Hematopoietic multipotent progenitor cell treated with erythropoietin and hydrocortisone succinate and interleukin-3 and kit ligand, for 15 days (in vitro differentiated cells): ENCODE data around the gene UXS1.
"Not testable (repeated sequence)": the region's sequence is repeated elsewhere in the genome, so short reads cannot be mapped to it uniquely, and the experiment has no call there.

Experiments used
- DNase-seq: peaks from one replicate; pipeline ENCODE4 v3.0.0-alpha.2; 2015; ENCODE audit warnings: low spot score

The UXS1 gene

GRCh38 chr2:106160786-106161261 lies 33.3 kb downstream of the UXS1 start:
- DNase-seq: no peak

GRCh38 chr2:106159866-106160785 lies 34.0 kb downstream of the UXS1 start:
- no peak for DNase-seq

- DNase-seq: no peak
Measured at GRCh38 chr2:106158871-106159270, 35.2 kb downstream of the UXS1 start.

- no peak for DNase-seq
Measured at GRCh38 chr2:106158131-106158530, 36.0 kb downstream of the UXS1 start.

- DNase-seq: no peak
Measured at GRCh38 chr2:106157416-106157815, 36.7 kb downstream of the UXS1 start.

- no peak for DNase-seq
Measured at GRCh38 chr2:106156305-106157296, 37.5 kb downstream of the UXS1 start.

- DNase-seq: no peak
Measured at GRCh38 chr2:106153781-106154180, 40.3 kb downstream of the UXS1 start.

- DNase-seq: no peak
Measured at GRCh38 chr2:106147665-106148064, 46.4 kb downstream of the UXS1 start.

- DNase-seq: no peak
Measured at GRCh38 chr2:106147159-106147558, 46.9 kb downstream of the UXS1 start.

GRCh38 chr2:106144621-106145331 lies 49.3 kb downstream of the UXS1 start:
- no peak for DNase-seq

GRCh38 chr2:106143495-106144215 lies 50.4 kb downstream of the UXS1 start:
- DNase-seq: no peak

- DNase-seq: no peak
Measured at GRCh38 chr2:106142683-106143082, 51.4 kb downstream of the UXS1 start.

GRCh38 chr2:106140913-106141312 lies 53.2 kb downstream of the UXS1 start:
- DNase-seq: no peak

- no peak for DNase-seq
Measured at GRCh38 chr2:106140113-106140512, 54.0 kb downstream of the UXS1 start.

- DNase-seq: no peak
Measured at GRCh38 chr2:106139238-106139935, 54.7 kb downstream of the UXS1 start.

- no peak for DNase-seq
Measured at GRCh38 chr2:106138543-106139237, 55.4 kb downstream of the UXS1 start.

GRCh38 chr2:106137731-106138521 lies 56.2 kb downstream of the UXS1 start:
- no peak for DNase-seq

GRCh38 chr2:106131192-106131591 lies 62.9 kb downstream of the UXS1 start:
- not testable (repeated sequence) for DNase-seq
